ENCODE results near the gene MBP.

Gene MBP

GRCh38 chr18:77098538-77099174, 33.9 kb downstream of the MBP start:
- DNase-seq, result no peak

- no peak for DNase-seq
Observed at GRCh38 chr18:77098029-77098428, 34.6 kb downstream of the MBP start.

GRCh38 chr18:77096936-77097886, 35.4 kb downstream of the MBP start:
- DNase-seq, result no peak

- no peak for DNase-seq
Observed at GRCh38 chr18:77095391-77096371, 36.9 kb downstream of the MBP start.

DNA sequence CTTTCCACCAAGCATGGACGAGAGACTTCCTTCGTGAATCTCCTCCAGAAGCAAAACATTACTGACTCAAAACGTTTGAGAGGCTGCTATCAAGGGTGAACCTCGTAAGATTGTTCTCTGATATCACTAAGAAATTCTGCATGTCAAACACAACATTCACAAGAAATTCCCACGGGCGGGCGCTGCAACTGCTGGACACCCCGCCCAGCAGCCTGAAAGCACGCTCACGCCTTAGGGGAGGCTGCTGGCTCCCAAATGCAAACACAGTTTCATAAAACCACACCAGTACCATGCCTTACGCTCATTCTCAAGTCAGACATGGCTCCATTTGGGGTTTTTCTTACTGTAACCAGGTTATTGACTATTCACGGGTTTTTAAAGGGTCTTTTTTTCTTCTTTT, 39.0 kb downstream of the MBP start:
- DNase-seq, result peak; percentile 43

DNA sequence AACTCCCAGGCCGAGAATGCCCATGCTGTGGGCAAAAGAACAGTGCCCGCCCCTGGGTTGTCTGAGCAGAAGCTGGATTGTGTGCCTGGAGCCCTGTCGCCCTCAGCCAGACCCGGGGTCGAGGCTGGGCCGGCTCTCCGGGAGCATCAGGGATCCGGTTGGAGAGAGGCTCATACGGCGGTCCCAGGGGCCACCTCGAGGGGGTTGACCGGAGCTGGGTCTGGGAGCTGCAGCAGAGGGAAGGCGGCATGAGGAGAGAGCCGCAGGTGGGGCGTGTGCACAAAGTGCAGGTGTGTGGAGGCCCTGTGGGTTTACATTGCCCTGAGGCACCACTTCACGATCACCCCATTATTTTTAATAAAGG, 39.5 kb downstream of the MBP start:
- DNase-seq, result no peak

DNA sequence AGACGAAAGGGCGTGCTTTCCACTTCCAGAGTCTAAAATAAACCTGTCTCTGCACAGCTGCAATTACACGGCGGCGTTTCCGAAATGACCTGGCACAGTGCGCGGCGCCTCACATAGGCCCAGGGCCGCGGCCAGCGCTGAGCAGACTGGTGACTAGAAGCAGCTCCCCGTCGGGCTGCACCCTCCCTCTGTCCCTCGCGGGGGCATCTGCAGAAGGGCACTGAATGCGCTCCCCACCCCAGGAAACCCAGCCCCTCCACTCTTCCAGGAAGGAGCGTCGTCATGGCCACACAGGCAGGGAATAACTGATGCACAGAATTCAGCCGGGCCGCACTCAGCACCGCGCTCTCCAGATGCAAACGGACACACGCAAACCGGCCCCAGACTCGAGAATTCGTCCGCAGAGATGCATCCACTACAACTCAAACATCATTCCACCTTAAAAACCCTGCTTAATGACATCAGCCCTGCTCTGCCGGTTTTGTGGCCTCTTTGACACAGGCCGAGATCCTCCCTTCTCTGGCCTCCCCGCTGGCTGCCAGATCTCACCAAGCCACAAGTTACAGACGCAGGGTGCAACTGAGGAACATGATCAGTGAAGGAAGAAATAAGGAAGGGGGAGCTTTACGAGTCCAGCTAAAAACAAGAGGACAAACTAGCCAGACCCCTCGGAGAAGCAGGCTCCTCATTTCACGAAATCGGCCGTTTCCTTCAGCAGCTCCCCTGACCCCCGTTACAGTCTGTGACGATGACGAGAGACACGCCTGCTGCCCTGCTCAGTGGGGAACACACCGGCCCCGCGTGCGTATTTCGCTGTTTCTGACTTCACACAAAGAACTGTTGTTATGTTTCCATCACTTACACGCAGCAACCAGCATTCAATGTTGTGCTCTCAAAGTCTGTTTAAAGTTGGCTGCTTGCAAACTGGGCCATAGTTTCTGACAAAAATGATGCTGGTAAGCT, 40.2 kb downstream of the MBP start:
- no peak for DNase-seq

GRCh38 chr18:77091366-77091765, 41.2 kb downstream of the MBP start:
- no peak for DNase-seq

DNA sequence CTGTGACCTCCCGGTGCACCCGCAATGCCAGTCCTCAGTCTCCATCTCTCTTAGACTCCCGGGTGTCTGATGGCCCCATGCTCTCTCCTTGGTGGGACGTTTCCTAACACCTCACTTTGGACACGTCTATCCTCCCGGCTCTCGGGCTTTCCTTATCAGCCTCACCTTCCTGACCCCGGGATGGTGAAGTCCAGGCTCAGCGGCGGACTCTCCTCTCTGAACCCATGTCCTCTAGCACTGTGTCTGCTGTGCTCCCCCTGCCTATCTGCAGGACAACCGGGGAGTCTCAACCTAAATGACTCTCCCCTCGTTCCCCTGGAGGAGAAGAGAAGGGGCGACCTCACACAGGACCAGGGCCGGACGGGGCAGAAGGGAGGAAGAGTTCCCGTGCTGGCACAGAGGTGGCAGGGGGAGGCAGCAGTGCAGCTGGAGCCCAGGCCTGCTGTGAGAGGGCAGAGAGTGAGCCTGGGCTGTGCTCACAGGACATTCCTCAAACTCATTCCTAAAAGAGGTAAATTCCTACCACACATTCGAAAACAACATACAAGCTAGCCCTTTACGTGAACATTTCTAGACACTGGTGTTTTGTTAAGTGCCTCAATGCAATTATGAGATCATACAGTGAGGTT, 41.9 kb downstream of the MBP start:
- no peak for DNase-seq

DNA sequence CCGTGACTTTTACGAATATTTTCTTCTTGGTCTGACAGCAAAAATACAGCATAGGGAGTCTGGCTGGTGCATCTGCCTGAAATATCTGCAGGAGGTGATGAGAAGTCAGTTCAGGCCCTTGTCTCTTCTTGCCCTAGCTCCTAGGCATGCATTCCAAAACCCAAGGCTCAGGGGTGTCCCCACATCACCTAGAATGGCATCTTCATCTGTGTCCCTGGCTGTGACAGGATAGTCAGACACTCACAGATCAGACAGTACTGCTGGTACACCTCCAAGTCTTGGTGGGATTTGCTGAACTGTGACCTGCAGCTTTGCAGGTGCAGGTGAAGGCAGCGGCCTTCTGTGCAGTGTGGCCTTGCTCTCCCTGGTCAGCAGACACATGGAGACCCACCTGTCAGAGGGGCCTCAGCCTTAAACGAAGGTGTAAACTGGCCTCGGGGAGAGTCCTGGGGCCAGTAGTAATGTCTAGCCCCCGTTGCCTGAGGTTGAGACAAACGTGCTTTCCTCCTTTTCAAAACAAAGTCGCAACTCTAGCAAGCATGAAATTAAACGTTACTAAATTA, 42.8 kb downstream of the MBP start:
- no peak for DNase-seq

DNA sequence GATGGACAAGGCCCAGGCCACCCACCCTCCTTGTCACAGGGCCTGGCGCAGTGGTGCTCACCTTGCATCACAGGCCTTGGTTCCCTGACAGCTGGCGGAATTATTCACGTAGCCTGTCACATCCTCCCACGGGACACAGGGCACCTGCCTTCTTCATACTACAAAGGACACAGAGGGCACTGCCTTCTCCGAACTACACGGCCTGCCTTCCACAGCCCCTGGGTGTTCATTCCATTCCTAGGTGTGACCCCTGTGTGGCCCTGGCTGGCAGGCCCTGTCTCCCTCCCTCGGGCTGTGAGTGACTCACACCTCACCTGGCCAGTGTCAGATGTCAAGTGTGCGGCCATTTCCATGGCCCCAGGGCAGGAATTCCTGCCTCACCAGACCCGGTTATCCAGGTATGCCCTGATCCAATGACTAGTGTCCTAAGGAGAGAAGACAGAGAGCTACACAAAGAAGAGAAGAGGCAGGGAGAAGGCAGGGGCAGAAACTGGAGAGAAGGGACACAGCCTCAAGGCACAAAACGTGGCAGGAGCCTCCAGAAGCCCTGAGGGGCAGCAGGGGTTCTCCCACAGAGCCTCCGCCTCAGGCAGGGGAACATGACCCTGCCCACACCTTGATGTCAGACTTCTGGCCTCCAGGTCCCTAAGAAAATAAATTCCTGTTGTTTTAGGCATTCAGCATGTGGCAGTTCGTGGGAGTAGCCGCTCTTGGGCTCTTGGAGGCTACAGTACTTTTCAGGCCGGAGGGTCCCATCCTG, 43.4 kb downstream of the MBP start:
- DNase-seq, result no peak

DNA sequence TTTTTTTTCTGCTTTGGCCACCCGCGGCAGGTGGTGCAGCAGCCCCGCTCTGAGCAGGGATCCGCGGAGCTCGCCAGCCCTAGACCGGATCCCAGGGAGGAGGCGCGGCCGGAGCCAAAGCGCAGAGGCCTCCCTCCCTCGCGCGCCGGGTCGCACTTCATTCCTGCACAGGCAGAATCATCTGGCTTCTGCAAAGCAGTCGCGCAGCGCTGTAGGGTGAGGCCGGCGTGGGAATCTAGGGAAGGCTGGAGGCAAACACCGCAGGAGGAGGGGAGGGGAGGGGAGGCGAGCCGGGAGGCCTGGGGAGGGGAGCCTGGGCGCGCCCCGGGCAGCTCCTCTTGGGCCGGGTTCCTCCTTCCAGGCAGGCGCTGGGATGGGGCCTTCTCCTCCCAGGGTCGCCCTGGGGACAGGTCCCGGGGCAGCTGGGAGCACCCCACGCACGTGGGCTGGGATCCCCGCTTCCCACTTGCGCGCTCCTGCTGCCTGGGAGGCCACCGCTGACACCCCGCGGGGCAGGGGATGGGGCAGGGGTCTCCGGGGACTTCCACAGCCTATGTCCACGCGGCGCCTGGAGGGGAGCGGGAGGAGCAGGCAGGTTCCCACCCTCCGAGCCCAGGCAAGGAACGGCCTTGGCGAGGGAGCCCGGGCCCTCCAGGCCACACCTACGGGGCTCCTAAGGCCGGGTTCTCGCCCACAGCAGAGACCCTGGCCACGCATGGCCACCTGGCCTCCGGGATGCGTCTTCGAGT, 45.0 kb downstream of the MBP start:
- no peak for DNase-seq

DNA sequence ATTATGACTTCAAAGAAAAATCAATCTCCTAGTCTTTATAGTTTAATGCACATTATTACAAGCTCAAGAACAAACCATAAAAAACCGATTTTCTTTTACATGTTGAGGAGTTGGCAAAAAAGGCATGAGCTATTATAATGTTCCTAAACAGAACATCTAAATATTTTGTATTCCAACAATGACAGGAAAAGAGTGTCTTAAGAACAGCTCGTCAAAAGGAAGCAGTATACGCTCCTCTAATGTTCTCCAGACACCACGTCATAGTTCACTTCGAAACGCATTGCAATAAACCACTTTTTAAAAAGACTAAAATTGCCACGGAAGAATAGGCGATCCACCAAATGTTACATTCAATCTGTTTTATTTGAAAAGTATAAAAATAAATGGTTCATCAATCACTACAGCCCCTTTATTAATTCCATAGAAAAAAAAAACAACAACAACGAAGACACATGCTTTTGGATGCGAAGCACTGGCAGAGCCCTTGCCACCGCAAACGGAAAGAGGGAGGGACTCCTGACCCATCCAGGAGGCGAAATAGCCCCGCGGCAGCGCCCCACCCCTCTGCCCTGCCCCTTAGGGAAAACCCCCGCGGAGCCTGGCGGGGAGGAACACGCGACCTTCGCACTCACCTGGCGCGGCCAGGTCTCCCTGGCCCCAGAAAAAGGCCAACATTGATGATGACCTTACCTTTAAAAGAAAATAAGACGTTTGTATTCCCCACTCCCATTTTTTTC, 45.8 kb downstream of the MBP start:
- no peak for DNase-seq

GRCh38 chr18:77086034-77086433, 46.5 kb downstream of the MBP start:
- no peak for DNase-seq

DNA sequence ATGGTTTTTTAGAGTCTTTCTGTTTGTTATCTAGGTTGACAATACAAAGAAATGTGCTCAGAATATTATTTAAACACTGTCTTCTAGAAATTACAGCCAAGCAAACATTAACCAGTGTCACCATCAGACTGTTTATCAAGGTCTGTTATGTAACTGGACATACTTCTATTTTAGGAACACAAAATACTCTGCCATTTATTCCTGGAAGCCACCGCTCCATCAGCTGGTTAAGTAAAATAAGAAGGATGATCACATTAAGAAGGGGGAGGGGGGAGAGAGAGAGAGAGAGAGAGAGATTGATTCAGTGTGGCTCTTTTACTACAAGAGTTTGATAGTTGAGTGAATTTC, 47.9 kb downstream of the MBP start:
- DNase-seq, result no peak

- no peak for DNase-seq
Observed at GRCh38 chr18:77082316-77082955, 50.1 kb downstream of the MBP start.

DNA sequence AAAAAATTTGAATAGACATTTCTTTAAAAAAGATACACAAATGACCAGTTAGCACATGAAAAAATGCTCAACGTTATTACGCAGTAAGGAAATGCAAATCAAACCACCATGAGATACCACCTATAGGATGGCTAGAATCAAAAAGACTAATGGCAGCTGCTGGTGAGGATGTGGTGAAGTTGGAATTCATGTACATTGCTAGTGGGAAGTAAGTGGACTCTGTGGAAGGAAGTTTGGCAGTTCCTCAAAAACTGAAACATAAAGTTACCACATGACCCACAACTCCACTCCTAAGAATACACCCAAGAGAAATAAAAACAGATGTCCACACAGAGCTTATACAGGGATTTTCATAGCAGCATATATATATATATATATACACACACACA, 51.2 kb downstream of the MBP start:
- no peak for DNase-seq

GRCh38 chr18:77079954-77080682, 52.5 kb downstream of the MBP start:
- no peak for DNase-seq

All from hematopoietic multipotent progenitor cell treated with erythropoietin and hydrocortisone succinate and interleukin-3 and kit ligand, for 8 days (in vitro differentiated cells).